ENCODE measurements around the gene LSM10.

DNA sequence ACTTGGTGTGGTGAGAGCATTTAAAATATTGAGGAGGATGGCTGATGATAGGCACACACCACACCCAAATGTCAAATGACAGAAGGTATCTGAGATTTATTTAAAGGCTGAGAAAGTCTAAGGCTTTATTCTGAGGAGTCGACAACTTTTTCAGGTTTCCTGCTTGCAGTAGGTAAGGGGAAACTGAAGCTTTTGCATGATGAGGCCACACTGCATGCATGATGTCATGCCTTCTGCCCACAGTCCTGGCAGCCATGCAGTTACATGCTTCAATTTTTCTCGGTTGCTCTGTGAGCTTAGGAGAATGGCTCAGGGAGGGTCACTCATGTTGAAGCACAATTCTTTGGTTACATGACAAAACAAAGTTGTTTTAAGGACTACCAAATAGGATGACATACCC is 45.6 kb upstream of the LSM10 start:
- TF ChIP-seq, protein P1, sequence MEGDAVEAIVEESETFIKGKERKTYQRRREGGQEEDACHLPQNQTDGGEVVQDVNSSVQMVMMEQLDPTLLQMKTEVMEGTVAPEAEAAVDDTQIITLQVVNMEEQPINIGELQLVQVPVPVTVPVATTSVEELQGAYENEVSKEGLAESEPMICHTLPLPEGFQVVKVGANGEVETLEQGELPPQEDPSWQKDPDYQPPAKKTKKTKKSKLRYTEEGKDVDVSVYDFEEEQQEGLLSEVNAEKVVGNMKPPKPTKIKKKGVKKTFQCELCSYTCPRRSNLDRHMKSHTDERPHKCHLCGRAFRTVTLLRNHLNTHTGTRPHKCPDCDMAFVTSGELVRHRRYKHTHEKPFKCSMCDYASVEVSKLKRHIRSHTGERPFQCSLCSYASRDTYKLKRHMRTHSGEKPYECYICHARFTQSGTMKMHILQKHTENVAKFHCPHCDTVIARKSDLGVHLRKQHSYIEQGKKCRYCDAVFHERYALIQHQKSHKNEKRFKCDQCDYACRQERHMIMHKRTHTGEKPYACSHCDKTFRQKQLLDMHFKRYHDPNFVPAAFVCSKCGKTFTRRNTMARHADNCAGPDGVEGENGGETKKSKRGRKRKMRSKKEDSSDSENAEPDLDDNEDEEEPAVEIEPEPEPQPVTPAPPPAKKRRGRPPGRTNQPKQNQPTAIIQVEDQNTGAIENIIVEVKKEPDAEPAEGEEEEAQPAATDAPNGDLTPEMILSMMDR (conservative IDR thresholded peaks at IDR 0.05; ENCODE audit: low read depth, low read length): no peak
- TF ChIP-seq POLR2A (IDR thresholded peaks at IDR 0.05; ENCODE audit: low read depth, low read length) (no peak), CHD1 (IDR thresholded peaks at IDR 0.05; ENCODE audit: low read depth, low read length) (no peak)
